HG03378 (cell line): ENCODE results near the gene AUNIP.

Experiments
- ATAC-seq: cut with Tn5 transposase; IDR thresholded peaks from one replicate; pipeline ENCODE4 v1.9.1; 2021; ENCODE audit warnings: mild to moderate bottlenecking, moderate library complexity; ENCODE audit not compliant: unreplicated experiment

The AUNIP gene

DNA sequence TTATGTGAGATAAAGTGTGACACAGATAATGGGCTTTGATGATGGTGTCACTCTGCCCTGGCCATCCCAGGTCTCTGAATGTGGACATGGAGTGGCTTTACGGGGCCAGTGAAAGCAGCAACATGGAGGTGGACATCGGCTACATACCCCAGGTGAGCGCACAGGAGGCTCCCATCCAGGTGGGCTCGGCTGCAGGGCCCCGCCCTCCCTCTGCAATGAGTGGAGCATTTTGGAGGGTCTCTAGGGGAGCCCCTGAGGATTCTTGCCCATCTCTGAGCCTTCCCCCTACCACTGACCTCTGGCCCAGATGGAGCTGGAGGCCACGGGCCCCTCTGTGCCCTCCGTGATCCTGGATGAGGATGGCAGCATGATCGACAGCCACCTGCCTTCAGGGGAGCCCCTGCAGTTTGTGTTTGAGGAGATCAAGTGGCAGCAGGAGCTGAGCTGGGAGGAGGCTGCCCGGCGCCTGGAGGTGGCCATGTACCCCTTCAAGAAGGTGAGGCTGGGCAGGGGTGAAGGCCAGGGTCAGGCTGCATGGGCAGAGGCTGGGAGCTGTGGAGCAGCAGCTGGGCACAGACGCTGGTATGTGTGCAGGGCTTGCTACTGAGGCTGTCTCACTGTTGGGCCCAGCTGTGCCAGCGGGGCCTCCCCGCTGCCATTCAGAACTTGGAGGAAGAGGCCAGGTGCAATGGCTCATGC, 47.7 kb downstream of the AUNIP start:
- no peak for ATAC-seq

DNA sequence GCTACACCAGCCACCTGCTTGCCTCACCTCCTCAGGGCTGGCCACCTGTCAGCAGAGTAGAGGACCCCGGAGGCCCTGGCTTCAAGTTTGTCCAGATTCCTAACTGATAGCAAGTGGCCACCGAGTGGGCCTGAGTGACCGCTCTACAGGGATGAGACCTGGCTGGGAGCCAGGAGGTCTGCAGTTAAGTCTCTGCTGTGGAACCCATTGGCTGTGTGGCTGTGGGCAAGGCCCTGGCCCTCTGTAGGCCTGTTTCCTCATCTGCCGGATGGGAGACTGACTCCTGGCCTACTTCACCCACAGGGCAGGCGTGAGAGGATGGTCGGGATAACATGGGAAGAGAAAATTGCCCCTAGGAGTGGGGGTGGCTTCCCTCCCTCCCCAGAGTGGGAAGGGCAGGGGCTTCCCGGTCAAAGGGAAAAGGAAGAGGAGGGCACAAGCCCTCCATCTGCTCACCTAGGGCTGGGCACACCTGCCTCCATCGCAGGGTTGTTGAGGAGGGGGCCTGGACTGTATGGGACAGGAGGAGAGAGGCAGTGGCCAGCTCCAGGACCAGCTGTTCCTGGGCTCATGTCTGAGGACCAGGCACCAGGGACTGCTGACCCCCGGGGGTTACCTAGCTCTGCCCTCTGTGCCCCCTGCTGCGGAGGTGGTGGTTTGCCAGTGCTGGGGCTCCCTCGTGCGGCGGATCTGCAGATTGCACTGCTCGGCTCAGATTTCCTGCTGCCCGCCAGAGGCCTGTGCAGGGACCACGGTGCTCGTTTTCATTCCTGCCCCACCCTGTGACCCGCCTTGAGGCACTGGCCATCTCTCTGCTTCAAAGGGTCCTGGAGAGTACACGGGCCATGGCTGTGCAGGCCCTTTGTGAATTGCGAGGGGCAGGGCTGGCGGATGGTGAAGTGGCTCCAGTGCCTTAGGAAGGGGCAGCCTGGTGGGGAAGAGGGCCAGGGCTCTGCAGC, 48.6 kb downstream of the AUNIP start:
- ATAC-seq, result no peak

DNA sequence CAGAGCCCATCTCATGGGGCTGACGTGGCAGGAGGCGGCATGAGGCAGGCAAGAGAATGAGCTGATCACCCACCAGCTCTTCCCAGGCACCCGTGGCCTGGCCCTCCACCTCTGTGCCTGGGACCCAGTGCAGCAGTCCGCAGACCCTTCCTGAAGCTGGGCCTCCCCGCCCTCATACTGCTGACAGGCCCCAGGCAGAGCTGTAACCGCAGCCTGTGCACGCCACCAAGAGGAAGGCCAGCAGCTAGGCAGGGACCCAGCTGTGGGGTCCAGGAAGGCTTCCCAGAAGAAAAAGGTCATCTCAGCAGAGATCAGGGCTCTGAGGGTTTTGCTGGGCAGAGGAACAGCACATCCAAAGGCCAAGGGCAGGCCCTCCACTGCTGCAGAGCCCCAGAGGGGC, 49.3 kb downstream of the AUNIP start:
- no peak for ATAC-seq

DNA sequence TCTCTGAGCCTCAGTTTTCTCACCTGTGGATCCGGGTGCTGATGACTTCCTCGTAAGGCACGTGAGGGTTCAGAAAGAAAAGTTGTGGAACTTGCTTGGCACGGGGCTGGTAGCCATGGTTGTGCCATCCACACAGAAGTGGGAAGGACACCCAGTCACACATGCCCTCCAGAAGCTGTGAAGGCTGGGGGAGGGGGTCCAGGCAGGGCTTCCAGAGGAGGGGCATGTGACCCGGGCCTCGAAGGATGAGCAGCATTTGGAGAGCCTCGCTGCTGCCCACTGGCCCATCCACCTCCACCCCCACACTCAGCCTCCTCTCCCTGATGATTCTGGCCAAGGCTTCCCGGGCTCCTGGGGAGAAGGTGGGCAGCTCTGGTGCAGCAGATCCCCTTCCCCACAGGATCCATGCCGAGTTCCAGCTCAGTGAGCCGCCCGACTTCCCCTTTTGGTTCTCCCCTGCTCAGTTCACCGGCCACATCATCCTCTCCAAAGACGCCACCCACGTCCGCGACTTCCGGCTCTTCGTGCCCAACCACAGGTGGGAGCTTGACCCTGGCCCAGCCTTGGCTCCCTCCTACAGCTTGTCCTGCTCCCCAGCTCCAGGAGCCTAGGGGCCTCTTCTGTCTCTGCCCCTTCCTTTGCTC, 49.9 kb downstream of the AUNIP start:
- no peak for ATAC-seq

DNA sequence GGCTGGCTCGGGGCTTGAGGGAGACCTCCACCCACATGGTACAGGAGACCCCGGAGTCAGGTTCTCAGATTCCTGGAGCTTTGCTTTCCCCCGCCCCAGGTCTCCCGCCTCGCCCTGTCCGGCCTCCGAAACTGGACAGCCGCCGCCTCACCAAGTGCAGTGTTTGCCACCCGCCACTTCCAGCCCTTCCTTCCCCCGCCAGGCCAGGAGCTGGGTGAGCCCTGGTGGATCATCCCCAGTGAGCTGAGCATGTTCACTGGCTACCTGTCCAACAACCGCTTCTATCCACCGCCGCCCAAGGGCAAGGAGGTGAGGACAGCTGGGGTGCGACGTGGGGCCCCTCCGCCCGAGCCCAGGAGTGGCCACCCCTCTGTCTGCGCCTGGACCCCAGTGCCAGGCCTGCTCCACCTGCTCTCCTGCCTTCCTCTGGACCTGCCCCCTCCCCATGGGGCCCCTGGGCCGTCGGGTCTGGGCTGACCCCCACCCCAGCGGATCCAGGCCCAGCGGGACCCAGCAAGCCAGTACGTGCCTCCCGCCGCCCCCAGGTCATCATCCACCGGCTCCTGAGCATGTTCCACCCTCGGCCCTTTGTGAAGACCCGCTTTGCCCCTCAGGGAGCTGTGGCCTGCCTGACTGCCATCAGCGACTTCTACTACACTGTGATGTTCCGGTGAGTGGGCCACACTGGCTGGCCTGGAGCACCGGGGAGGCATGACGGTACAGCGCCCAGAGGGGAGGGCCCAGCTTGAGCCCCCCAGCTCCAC, 50.6 kb downstream of the AUNIP start:
- no peak for ATAC-seq

DNA sequence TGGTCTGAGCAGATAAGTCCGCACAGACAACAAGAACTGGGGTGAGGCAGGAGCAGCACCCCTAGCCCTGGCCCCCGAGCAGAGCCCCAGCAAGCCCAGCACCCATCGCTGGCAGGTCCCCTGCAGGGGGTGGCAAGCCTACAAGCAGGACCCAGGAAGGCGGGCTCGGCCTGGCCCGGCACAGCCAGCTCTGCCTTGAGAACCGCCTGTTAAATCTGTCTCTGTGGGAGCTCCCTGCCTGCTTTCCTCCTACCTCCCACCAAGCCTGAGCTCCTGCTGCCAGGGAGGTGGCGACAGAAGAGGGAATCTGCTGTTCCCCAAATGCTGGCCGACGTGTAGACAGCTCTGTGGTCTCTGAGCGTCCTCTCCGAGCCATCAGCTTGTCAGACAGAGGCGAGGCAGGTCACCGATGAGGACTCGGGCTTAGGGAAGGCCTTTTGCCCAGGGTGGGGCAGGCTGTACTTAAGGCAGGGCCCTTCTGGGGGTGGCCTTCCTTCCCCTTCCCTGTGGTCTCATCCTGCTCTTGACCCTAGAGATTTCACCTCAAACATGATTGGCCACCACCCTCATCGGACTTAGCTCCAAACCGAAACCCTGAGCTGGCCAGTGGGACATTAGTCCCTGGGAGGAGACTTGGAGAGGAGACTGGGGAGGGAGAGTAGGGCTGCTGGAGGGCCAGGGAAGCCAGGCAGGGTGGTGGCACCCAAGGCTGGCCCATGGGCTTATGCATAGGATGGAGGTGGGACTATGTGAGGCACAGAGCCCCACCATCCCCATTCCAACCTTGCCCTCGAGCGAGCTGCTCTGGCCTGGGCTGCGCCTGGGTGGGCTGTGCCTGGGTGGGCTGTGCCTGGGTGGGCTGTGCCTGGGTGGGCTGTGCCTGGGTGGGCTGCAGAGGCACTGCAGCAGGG, 51.5 kb downstream of the AUNIP start:
- ATAC-seq, result no peak

DNA sequence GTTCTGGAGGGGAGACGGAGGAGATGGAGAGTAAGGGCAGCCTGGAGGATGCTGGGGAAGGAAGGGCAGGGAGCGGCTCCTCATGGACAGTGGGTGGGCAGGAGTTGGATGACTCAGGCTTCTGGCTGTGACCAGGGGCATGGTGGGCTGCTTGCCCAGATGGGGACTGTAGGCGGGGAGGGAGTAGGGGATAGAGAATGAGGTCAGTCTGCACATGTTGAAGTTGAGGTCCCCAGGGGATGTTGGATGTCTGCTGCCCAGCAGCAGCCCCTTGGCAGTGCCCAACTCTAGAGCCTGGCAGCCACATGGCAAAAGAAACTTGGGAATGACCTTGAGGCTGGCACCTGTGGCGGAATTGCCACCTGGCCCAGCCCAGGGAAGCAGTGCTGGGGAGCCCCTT, 52.8 kb downstream of the AUNIP start:
- ATAC-seq, result no peak

DNA sequence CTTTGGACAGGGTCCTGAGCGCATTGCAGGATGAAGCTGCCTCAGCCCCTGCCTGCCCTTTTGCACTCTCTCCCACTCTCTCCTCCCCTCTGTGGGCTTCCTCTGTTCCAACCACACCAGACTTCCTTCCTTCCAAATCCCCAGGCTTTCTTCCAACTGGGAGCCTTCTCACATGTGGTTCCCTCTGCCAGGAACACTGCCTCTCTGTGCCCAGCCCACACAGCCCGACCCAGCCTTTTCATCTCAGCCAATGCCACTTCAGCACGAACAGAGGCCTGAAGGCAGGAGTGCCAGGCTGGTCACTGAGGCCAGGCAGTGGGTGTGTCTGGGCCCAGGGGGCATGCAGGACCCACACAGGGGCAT, 53.4 kb downstream of the AUNIP start:
- no peak for ATAC-seq

DNA sequence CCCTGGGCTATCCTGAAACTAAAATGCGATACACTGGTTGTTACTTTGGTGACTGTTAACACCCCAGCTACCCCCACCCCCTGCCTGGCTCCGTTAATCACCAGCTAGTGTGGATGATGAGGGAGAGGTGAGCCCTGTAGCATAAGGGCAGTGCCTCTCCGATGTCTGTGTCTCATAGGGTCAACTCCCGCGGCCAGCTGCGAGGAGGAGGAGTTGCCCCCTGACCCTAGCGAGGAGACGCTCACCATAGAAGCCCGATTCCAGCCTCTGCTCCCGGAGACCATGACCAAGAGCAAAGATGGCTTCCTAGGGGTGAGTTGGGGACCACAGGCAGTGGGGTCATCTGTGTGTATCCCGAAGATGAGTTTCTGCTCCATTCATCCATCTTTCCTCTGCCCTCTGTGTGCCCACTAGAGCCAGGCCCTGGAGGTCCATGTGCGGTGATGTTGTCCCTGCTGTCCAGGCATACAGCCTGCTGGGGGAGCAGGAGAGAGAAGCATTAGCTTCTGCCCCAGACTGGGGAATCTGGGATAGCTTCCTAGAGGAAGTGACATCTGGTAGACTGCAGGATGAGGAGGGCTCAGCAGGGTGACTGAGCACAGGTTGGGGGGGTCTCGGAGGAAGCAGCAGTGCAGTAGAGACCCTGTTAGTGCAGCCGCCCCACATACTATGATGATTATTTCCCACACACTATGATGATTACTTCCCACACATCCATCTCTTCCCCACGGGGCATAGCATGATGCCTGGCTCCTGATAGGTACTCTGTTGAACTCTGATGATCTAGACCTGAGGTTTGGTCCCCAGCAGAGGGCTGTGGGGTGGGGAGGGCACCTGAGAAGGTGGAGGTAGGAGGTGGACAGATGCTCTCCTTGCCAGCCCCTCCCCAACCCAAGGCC, 54.0 kb downstream of the AUNIP start:
- ATAC-seq, result no peak

DNA sequence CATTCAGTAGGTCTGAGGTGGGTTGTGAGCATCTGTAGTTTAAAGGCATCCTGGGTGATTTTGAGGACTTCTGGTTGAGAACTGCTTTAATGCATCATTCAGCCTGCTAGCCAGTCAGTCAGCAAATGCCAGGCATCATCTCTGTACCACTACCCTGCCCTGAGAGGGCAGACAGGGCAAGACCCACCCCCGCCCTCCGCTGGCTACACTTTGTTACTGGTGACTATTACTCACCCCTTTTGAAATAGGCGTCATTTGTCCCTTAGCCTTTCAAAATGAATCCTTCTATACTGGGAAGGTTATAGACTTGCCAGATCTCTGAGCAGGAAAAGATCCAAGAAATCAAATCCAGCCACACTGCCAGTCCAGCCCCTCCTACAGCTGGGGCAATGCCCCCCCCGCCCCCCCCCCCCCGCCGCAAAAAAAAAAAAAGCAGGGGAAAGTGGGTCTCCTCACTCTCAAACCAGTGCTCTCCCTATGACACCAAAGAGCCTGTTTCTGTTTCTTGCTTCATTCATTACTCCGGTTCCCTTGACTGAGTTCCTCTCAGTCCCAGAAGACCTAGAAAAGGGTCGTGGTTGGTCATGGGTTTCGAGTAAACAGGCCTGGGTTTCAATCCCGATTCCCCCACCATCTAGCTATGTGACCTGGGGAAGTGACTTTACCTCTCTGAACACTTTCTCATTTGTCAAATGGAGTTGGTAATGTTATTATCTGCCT, 54.9 kb downstream of the AUNIP start:
- ATAC-seq, result no peak

DNA sequence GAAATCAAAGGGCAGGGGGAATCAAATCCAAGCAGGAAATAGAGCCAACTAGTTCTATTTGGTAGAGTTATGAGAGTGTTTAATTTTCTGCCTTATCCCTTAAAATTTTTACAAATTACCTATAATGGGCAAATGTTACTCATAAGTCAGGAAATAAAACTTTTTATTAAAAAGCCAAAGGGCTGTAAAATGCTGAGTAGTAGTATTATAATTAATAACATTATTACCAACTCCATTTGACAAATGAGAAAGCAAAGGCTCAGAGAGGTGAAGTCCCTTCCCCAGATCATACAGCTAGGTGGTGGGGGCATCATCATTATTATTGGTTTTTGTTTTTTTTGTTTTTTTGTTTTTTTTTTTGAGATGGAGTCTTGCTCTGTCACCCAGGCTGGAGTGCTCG, 55.9 kb downstream of the AUNIP start:
- no peak for ATAC-seq

DNA sequence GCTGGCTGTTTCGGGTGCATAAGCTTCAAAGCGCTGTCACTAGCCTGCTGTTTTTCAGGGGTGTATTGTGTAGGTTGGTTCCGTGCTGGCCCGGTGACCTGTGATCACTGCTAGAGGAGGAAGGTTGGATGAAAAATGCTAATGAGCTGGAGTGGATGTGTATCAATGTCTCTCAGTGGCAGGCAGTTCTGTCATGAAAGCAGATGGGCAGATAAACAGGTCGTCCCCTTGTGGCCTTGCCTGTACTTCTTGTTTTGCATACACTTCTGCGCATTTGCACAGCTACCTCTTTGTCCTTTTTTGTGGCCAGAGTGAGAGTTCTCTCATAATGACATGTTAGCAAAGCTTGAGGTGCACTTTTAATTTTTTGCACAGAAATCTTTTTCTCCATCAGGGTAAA, 56.3 kb downstream of the AUNIP start:
- ATAC-seq, result no peak

DNA sequence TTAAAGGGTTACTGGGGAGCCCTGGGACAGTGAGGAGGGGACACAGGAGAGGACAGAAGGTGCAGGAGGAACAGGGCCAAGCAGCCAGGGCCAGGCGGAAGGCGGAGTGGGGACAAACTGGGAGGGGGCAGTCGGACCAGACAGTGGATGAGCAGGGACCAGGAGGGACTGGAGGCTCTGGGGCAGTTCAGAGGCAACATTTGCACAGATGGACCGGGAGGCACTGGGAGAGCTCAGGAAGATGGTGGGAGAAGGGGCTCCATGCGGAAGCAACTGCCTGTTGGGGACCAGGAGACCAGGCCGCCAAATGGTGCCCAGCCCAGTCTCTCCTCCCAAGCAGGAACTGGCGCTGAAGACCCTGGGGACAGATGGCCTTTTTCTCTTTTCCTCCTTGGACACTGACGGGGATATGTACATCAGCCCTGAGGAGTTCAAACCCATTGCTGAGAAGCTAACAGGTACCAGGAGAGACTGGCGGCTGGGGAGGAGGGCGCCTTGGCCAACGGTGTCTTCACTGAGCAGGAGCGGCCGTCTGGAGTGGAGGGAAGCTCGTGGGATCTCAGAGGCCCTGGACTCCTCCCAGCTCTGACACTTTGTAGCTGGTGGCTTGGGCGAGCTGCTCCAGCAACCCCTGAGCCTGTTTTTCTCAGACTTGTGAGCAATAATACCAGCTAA, 58.4 kb downstream of the AUNIP start:
- ATAC-seq, result no peak

DNA sequence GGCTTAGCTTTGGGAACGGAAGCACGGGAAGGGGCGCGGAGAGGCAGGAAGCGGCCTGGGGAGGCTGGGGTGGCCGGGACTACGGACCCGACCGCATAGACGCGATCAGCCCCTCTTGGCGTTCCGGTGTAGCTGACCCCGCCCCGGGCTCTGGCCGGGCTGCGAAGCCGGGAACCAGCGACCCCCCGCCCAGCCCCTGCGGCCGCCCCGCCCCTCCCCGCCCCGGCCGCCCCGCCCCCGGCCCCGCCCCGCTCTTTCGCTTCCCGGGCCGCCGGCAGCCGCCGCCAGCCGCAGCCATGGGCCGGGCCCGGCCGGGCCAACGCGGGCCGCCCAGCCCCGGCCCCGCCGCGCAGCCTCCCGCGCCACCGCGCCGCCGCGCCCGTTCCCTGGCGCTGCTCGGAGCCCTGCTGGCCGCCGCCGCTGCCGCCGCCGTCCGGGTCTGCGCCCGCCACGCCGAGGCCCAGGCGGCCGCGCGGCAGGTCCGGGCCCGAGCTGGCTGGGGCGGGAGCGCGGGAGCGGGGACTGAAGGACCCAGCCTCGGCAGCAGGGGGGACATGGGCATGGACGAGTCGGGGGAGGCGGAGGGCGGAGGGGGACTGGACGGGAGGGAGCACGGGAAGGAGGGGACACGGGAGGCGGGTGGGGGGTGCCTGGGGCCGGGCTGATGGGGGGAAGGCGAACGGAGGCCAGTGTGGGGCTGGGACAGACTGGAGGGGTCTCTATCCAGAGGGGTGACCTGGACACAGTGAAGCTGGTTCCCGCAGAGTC, 59.1 kb downstream of the AUNIP start, which contains the start of gene SELENON:
Gene SELENON, plus strand, starts transcription at position 259 of the 768 bp plus-strand sequence. Its CDS starts 38 bp downstream, at position 297.
- no peak for ATAC-seq

DNA sequence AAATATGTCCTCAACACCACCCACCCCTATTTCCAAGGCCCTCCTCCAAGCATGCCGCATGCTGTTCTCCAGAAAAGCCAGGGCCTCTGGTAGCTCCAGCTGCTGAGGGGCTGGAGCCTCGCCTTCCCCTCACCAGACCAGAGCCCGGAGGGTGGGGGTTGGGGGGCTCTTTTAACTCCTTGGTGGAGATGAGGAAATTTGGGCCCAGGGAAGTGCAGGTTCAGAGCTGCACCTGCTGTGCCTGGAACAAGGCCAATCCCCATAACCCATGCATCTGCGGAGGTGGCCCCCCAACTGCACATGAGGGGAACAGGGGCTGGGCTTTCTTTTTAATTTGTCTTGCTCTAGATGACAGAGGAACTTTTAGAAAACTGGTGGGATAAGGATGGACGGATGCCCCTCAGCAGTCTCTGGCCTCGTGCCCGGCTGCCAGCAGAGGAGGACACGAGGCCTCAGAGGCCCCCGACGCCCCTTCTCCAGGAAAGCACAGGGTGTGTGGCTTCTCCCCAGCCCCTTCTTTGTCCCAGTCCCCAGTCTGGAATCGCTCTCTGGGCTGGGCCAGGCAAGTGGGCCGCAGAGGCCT, 59.8 kb downstream of the AUNIP start:
- no peak for ATAC-seq

DNA sequence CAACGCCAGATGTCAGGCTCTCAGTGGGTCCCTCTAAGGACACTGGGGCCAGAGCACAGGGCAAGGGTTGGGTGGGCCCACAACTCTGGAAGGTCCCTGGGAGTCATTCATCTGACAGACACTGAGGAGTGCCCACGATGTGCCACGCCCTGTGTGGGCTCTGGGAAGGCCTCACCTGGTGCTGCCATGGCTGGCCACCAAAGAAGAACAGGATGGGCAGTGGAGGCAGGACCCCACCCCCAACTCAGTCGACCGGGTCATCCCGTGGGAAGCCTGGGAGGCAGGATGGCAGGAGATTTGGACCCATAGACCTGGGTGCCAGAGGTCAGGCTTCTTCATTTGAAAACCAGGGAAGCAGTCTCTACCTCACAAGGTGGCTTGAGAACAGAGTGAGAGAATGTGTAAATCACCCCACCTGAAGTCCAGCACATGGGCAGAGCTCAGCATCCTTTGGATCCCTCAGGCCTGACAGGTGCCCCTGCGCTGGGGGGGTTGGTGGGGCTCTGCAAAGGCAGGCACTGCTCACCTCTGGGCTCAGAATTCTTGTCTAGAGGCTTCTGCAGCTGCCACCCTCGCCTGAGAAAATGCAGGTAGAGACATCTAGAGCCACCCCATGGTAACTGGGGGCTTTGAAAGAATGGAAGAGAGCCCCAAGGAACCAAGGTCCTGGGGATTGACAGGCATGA, 60.4 kb downstream of the AUNIP start:
- ATAC-seq, result no peak
